Subcutaneous adipose tissue (tissue), 4 donors: ENCODE results near the gene RUFY1. TPM values are rescaled to one million over a fixed set of nuclear protein-coding genes. Genes with fewer than 3 reads are reported as not detected.

Source experiments
- CTCF ChIP-seq: fragments of 450-650 bp; IDR thresholded peaks from one replicate; pipeline ENCODE4 v1.5.1; 2016; ENCODE audit warnings: low read depth, mild to moderate bottlenecking, control low read depth, antibody characterized with exemption, moderate library complexity
- total RNA-seq, 4 donors: library from RNA; depleted of rRNA; stranded (reverse); fragments of >200 nt; gene quantifications; one replicate each; pipeline ENCODE4 v1.1.0, GENCODE V29; 2016

RUFY1 gene
- total RNA-seq, 4 donors from 2014 or later = 42.2 to 63.0 (median 55.8) TPM

GRCh38 chr5:179612577-179613459 lies 62.5 kb downstream of the RUFY1 start:
- no peak for TF ChIP-seq CTCF

- no peak for TF ChIP-seq CTCF
Observed at GRCh38 chr5:179613460-179614071, 63.2 kb downstream of the RUFY1 start.

DNA sequence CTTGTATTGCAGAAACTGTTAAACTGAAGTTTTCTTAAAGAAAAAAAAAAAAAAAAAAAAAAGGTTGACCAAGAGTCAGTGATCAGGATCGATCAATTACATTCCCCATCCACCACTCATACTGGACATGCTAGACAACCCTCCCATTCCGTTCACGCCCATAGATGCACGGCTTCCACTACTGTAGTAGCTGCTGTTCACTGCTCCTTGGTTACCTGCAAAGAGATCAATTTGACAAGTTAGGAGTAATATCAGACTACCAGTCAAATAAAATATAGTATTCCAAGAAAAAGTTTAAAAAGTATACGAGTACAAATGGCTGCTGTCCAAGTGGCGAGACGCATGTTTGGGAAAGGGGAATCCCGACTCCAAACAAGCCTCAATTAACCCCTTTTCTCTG lies 64.4 kb downstream of the RUFY1 start:
- TF ChIP-seq CTCF = no peak

GRCh38 chr5:179615203-179615602 lies 64.8 kb downstream of the RUFY1 start:
- no peak for TF ChIP-seq CTCF

DNA sequence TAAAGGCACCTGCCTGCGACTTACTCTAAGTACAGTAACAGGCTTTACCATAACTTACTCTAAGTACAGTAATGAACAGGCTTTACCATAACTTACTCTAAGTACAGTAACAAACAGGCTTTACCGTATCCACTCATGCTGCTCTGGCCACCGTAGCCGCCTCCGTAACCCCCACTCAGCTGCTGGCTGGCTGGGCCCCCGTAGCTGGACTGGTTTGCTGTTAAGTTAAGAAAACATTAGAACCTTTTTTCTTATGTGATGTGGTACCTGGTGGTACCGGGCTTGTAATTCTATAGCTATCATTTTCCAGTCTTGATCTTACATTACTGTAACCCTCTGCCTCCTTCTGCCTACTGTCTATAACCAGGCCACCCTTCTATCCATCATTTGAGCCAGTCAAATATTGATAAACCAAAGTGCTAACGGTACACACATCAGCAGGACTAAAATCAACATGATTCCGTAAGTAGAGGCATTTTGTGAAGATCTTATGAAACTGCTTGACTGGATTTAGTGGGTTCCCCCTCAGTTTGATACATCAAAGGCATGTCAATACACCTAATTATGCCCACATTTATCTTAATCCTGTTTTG lies 65.7 kb downstream of the RUFY1 start:
- TF ChIP-seq CTCF = no peak

DNA sequence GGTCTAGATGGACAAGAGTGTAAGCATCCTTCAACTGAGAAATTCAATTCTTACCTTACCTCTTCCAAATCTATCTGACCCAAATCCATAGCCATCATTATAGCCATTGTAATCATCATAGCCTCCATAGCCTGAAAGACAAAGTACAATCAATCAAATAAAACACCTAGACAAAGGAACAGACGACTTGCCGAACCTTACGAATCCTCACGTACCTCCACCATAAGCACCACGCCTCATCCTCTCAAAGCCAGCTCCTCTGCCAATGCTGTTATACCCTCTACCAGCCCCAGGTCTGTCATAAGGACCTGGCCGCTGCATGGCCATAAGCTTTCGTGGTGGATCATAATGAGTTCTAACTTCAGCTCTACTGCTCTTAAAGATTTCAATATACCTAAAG lies 67.6 kb downstream of the RUFY1 start:
- no peak for TF ChIP-seq CTCF

- no peak for TF ChIP-seq CTCF
Observed at GRCh38 chr5:179618923-179619554, 68.7 kb downstream of the RUFY1 start.
